ENCODE measurements around the gene LDLRAD3.
A peak's percentile ranks its signal among the peaks of the same experiment; 100 is the strongest.

The LDLRAD3 gene

GRCh38 chr11:36107547-36107946 is 163.7 kb downstream of the LDLRAD3 start:
- no peak for DNase-seq

DNA sequence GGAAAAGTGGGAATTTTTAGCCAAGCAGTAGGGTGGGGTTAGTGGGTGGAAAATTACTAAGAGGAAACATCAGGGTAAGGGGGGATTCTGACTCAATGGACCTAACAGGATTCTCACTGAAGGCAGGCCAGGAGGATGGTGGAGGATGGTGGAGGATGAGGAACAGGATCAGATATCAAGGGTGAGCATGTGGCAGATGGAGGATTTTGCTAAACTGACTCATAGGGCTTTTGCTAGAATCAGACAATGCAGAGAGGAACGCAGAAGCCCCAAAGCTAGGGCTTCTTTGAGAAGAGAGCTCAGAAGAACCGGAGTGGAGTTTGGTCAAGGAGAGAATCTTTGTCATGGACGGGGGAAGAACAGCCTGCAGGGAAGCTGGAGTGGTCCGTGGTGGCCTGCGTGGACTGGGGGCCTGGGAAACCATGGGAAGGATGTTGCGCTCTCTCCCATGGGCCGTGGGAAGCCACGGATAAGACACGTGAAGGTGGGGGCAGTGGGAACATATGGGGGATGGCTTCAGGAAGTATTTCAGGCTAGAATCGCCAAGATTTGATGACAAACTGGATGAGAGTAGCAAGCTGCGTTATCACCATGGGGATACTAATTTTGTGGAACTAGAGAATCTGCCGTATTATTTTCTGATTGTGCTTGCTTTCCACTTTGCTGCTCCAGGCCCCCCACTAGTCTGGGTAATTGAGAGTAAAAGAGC is 165.2 kb downstream of the LDLRAD3 start:
- DNase-seq: no peak

GRCh38 chr11:36109590-36109849 is 165.7 kb downstream of the LDLRAD3 start:
- no peak for DNase-seq

DNA sequence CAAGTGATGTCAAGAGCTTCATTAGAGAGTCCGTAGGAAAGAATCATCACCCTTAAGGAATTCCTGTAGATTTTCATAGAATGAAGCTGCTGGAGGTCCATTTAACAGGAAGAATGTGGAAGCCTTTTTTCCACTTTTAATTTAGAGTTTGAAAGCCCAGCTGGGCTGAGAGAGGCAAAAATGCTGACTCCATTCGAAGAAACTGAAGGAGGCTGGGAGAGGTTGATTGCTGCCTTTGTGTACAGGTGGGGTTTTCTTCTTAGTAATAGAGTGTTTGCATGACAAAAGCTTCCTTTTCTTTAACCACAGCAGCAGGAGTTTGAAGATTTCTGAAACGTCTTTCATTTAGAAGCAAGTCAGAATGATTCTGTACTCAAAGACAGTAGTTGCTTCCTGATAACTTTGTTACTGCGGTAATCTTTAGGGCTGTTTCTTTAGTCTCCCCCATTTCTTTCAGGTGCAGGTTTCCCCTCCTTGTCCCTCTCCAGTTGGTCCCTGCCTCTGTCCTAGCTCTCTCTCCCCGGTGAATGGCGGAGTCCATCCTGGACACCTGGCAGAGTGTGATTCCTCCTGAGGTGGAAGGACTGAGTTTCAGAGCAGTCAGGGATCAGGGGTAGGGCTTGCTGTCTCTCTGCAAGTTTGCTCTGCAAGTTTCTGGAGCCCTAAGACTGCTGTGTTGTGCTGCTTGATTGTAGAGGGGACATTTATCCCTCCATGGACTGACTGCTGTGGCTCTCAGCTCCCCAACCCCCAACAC is 166.2 kb downstream of the LDLRAD3 start:
- DNase-seq: no peak

- no peak for DNase-seq
These were observed 167.0 kb downstream of the LDLRAD3 start for GRCh38 chr11:36110668-36111410.

- DNase-seq: peak; percentile 19 to 81
These were observed 170.2 kb downstream of the LDLRAD3 start for GRCh38 chr11:36114095-36114494.

- DNase-seq: no peak
These were observed 171.5 kb downstream of the LDLRAD3 start for GRCh38 chr11:36115378-36115801.

DNA sequence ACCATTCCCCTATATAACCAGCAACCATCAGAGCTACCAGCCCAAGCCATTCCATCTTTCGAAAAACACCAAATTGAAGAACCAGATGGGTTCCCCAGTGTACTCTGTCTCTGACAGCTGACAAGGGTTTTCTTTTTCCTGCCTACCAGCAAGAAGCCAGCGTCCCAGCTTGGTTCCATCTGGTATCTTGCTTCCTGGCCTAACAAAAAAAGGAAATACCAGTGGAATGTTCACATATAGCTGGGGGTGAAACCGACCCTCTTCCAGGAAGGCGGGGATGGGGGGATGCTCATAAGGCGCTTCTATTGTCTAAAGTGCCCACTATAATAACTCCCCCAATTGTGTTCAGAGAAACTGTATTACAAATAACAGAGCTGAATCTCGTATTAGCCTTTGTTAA is 172.3 kb downstream of the LDLRAD3 start:
- peak in 1 of 2 experiments; percentile 28 for DNase-seq

DNA sequence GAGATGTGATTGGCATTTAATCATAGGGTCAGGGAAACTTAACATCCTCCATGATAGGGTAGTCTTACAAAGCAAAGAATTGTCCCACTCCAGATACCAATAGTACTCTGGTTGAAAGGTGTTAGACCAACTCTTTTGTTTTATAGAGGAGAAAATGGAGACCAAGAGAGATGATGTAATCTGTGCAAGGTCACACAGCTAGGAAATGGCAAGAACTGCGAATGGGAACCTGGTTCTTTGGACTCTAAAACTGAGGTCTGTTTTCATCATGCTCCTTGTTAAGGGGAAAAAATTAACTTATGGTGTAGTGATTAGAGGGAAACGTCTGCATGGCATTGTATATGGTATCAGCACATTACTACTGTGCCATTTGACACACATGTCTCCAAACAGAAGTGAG is 174.2 kb downstream of the LDLRAD3 start:
- no peak for DNase-seq

- no peak for DNase-seq
These were observed 175.4 kb downstream of the LDLRAD3 start for GRCh38 chr11:36119300-36119699.

DNA sequence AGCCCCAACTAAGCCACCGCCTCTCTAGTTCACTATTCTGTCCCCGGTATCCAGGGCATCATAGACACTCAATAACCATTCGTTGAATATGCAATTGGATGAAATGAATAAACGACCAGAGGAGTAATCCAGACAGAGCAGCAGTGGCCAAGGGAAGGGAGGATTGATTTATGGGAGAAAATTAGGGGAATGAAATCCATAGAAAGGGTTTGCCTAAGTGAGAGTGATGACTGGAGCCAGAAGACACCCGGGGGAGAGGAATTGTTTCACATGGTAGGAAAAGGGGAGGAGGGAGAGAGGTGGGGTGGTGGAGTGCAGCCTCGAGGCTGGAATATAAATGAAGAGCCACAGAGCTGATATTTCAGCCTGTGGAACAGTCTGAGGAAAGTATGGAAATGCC is 177.2 kb downstream of the LDLRAD3 start:
- no peak for DNase-seq

DNA sequence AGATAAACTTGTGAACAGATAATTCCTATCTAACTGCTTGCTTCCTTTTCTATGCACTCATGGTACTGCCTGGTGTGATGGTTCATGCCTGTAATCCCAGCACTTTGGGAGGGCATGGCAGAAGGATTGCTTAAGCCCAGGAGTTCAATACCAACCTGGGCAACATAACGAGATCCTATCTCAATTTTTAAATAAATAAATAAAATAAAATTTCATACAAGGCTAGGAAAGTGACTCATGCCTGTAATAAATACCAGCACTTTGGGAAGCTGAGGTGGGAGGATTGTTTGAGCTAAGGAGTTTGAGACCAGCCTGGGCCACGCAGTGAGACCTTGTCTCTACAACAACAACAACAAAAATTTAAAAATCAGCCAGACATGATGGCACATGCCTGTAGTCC is 178.8 kb downstream of the LDLRAD3 start:
- no peak for DNase-seq

DNA sequence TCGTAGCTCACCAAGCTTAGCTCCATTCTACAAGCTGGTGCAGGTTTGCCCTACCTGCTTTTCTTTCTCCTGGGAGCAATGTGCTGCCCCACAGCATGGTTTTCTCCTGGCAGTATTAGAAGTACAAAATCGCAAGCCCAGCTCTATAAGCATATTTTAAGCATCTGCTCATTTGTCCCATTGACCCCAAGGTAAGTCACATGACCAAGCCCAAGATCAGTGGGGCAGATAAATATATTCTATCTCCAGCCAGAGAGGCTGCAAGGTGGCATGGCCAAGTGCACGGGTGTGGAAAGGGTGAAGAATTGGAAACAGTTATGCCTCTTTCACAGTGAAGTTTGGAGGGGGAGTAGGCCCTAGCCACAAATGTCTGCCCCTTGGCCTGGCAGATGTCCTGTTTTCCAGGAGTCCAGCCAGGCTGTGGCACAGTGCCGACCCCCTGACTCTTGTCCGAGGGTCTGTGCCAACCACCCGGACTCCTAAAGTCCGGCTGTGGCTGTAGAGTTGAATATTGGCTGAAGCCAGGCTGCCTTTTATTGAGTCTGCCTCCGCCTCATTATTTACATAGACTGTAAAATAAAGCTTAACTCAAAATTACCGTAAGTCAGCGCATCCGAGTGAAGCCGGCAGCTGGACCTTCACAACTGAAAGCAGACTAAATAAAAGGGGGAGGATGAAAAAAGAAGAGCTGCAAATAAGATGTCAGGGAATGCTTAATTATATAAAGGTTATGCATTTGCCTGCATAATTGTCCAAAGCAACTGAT is 179.7 kb downstream of the LDLRAD3 start:
- peak in 1 of 2 experiments; percentile 82 for DNase-seq

DNA sequence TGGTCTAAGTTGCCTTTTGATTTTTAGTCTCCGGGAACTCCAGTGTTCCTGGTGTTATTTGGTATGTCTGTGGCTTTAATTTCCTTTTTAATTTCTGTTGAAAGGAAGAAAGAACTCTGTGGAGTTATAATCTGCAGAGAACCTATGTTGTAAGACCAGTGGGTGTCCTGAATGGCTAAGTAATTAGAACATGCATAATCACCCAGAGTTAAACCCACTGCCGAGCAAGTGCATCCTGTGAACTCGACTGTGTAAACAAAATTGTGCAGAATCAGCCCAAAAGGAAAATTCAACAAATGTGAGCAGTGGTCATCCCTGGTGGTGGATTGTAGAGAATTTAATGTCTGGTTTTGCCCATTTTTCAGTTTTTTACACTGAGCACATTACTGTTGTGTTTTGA is 182.8 kb downstream of the LDLRAD3 start:
- no peak for DNase-seq

DNA sequence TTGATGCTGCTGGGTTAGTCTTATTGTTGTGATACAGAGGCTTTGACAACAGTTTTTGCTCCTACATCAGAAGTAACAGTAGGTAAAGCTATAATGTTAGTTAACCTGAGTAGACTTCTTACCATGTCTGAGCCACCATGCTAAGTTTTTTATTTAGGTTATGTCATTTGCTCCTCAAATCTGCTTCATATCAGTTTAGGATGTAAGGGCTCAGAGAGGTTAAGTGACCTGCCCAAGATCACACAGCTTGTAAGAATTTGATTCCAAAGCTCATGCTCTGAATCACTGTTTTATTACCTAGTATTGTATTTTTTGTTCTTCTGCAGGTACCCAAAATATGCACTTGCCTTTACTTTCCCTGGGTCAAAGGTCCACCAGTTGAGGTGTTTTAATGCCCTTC is 183.7 kb downstream of the LDLRAD3 start:
- DNase-seq: no peak

- DNase-seq: no peak
These were observed 186.1 kb downstream of the LDLRAD3 start for GRCh38 chr11:36129955-36130354.

DNA sequence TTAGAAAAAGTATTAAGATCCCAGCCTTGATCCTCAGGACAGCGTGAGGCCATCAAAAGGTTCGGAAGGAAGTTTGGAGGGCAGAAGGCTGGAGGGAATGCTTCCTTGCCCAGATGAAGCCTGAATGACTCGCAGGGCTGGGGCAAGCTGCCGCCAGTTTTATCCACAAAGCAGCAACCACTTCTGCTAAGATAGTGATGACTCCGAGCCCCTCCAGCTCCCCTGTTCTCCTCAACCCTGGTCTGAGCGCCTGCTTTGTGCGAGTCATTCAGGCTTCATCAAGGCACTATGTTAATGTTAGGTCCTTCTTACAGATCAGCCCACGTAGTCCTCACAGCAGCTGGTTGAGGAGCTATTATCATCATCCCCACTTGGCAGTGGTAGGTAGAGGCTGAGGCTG is 186.5 kb downstream of the LDLRAD3 start:
- no peak for DNase-seq

GRCh38 chr11:36131721-36132397 is 188.0 kb downstream of the LDLRAD3 start:
- DNase-seq: peak in 1 of 2 experiments; percentile 67

GRCh38 chr11:36132940-36133339 is 189.1 kb downstream of the LDLRAD3 start:
- no peak for DNase-seq

GRCh38 chr11:36135076-36135475 is 191.2 kb downstream of the LDLRAD3 start:
- DNase-seq: no peak

- no peak for DNase-seq
These were observed 195.9 kb downstream of the LDLRAD3 start for GRCh38 chr11:36139767-36140166.

- no peak for DNase-seq
These were observed 197.5 kb downstream of the LDLRAD3 start for GRCh38 chr11:36141196-36141953.
